ENCODE results near the gene PDZD7. TPM values are rescaled to one million over a fixed set of nuclear protein-coding genes. Genes with fewer than 3 reads are reported as not detected.

Gene PDZD7
- total RNA-seq: 0.64 and 0.77 TPM in 2 replicates

GRCh38 chr10:101031128-101031795, at the start of gene PDZD7, which contains the start of gene SFXN3:
PDZD7 (minus strand) TSS chr10:101031129; CDS start chr10:101030219, 910 bp downstream.
SFXN3 (plus strand) TSS chr10:101031234; CDS start chr10:101034695, 3,461 bp downstream.
- intact Hi-C loops (cut with micrococcal nuclease): loop anchor here (1.0 kb wide), 1 partner anchor 32 kb away; the partner anchor contains the start of gene LZTS2

GRCh38 chr10:101079874-101080273, 48.9 kb upstream of the PDZD7 start:
- intact Hi-C loops (cut with micrococcal nuclease): no loop called here

GRCh38 chr10:101076630-101077029, 45.7 kb upstream of the PDZD7 start:
- intact Hi-C loops (cut with micrococcal nuclease): no loop called here

GRCh38 chr10:101075775-101076174, 44.8 kb upstream of the PDZD7 start:
- intact Hi-C loops (cut with micrococcal nuclease): no loop called here

- intact Hi-C loops (cut with micrococcal nuclease): no loop called here
Measured at GRCh38 chr10:101073631-101074030, 42.7 kb upstream of the PDZD7 start.

- intact Hi-C loops (cut with micrococcal nuclease): no loop called here
Measured at GRCh38 chr10:101072923-101073322, 42.0 kb upstream of the PDZD7 start.

GRCh38 chr10:101071885-101072433, 41.0 kb upstream of the PDZD7 start:
- intact Hi-C loops (cut with micrococcal nuclease): no loop called here

- intact Hi-C loops (cut with micrococcal nuclease): no loop called here
Measured at GRCh38 chr10:101071267-101071884, 40.4 kb upstream of the PDZD7 start.

- intact Hi-C loops (cut with micrococcal nuclease): no loop called here
Measured at GRCh38 chr10:101070098-101070497, 39.2 kb upstream of the PDZD7 start.

- intact Hi-C loops (cut with micrococcal nuclease): no loop called here
Measured at GRCh38 chr10:101069441-101069840, 38.5 kb upstream of the PDZD7 start.

- intact Hi-C loops (cut with micrococcal nuclease): loop anchor here (1.0 kb wide), 1 partner anchor 7 kb away; no protein-coding TSS in a partner anchor
Measured at GRCh38 chr10:101067356-101068083, 36.6 kb upstream of the PDZD7 start.

GRCh38 chr10:101066896-101067355, 36.0 kb upstream of the PDZD7 start:
- intact Hi-C loops (cut with micrococcal nuclease): no loop called here

GRCh38 chr10:101066146-101066895, 35.4 kb upstream of the PDZD7 start:
- intact Hi-C loops (cut with micrococcal nuclease): no loop called here

GRCh38 chr10:101065481-101066145, 34.7 kb upstream of the PDZD7 start:
- intact Hi-C loops (cut with micrococcal nuclease): no loop called here

GRCh38 chr10:101064415-101065030, 33.6 kb upstream of the PDZD7 start:
- intact Hi-C loops (cut with micrococcal nuclease): loop anchor here (5.0 kb wide), 3 partner anchors 288 to 993 kb away; partner anchors contain the start of genes ARMH3, BTRC and NPM3

- intact Hi-C loops (cut with micrococcal nuclease): loop anchor here (5.0 kb wide), 3 partner anchors 289 to 994 kb away; partner anchors contain the start of genes ARMH3, BTRC and NPM3
Measured at GRCh38 chr10:101063548-101064414, 32.9 kb upstream of the PDZD7 start.

- intact Hi-C loops (cut with micrococcal nuclease): loop anchor here (5.0 kb wide), 3 partner anchors 289 to 994 kb away; partner anchors contain the start of genes ARMH3, BTRC and NPM3
Measured at GRCh38 chr10:101063050-101063525, 32.2 kb upstream of the PDZD7 start.
